Forelimb muscle (tissue), 1 donor: ENCODE data around the gene ADCY9. TPM values are rescaled to one million over a fixed set of nuclear protein-coding genes. Genes with fewer than 3 reads are reported as not detected.
"Not testable (repeated sequence)": the region's sequence is repeated elsewhere in the genome, so short reads cannot be mapped to it uniquely, and the experiment has no call there.

Experiments
- DNase-seq: peaks from one replicate; pipeline ENCODE4 v3.0.0-alpha.2; 2013; ENCODE audit warnings: low read depth
- polyA plus RNA-seq: library from polyadenylated mRNA; unstranded; fragments of 120-200 nt; gene quantifications from one replicate; pipeline ENCODE4 v1.2.1, GENCODE V29; 2013; ENCODE audit not compliant: insufficient read length

The ADCY9 gene
- polyA plus RNA-seq, 1 donor, result 14.3 TPM

DNA sequence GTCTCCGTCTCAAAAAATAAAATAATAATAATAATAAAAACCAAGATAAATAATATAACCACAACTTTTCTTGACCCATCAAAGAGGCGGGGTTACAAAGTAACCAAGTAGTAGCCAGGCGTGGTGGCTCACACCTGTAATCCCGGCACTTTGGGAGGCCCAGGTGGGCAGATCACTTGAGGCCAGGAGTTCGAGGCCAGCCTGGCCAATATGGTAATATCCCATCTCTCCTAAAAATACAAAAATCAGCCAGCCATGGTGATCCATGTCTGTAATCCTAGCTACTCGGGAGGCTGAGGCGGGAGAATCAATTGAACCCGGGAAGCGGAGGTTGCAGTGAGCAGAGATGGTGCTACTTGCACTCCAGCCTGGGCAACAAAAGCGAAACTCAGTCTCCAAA lies 45.3 kb downstream of the ADCY9 start:
- DNase-seq, result no peak

GRCh38 chr16:4067262-4068001 lies 48.8 kb downstream of the ADCY9 start:
- no peak for DNase-seq

DNA sequence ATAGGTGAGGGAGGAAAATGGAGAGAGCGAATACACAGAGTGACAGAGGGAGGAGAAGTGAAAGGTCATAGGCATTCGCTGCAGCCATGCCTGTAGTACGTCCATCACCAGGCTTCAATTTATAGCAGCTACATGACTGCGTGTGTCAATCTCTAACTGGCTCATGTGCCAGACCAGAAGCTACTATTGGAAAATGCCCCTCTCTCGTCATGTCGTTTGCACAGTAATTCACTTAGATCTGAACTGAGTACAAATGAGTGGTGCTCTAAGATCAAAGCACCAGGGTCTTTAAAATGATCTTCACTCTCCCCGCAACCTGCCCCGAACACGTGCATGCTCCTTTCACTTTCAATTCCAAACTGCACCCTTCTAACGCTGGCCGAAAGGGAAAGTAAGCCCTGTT lies 51.3 kb downstream of the ADCY9 start:
- DNase-seq, result no peak

GRCh38 chr16:4062212-4062802 lies 53.9 kb downstream of the ADCY9 start:
- no peak for DNase-seq

GRCh38 chr16:4060823-4061222 lies 55.4 kb downstream of the ADCY9 start:
- no peak for DNase-seq

- DNase-seq, result no peak
These were observed 56.2 kb downstream of the ADCY9 start for GRCh38 chr16:4060009-4060408.

- no peak for DNase-seq
These were observed 57.9 kb downstream of the ADCY9 start for GRCh38 chr16:4058386-4058785.

DNA sequence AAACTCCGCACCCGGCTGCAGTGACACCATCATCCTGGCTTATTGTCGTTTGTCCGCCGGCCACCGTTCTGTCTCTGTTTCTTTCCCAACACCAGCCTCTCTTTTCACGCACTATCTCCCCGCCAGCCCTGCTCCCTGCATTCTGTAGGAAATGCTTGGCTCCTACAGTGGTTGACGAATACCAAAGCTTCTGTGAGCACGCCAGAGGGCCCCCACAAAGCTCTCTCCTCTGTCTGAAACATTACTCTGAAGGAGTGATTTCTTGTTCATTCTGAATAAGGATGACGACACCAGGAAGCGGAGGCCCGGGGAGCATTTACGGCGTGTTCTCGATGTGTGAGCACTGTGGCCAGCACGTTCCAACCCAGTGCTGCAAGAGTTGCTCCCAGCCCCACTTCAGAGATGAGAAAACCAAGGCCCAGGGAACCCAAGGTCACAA lies 58.8 kb downstream of the ADCY9 start:
- DNase-seq, result no peak

GRCh38 chr16:4056161-4057105 lies 59.8 kb downstream of the ADCY9 start:
- no peak for DNase-seq

GRCh38 chr16:4055748-4056147 lies 60.5 kb downstream of the ADCY9 start:
- no peak for DNase-seq

DNA sequence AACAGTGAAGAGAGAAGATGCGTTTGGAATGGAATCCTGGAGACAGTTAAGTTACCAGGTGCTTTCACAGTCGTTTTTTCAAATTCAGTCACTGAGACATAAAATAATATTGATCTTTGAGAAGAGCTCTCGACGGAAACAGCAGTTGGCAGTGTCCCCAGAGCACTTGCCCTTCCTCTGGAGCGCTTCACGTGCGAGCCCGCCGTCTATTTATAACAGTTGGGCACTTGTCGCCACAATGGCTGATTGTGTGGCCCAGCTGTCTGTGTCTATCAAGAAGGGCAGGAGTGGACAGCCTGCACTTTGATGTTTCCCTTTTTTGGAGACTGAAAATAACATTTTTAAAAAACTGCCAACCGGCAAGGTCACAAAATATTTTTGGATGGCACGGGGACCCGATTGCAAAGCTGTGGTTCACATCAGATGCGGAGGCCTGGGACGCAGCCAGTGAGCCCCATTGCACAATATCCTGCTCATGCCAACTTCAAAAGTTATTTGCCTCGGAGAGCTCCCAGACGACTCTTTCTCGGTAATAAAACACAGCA lies 62.9 kb downstream of the ADCY9 start:
- peak; percentile 28 for DNase-seq

DNA sequence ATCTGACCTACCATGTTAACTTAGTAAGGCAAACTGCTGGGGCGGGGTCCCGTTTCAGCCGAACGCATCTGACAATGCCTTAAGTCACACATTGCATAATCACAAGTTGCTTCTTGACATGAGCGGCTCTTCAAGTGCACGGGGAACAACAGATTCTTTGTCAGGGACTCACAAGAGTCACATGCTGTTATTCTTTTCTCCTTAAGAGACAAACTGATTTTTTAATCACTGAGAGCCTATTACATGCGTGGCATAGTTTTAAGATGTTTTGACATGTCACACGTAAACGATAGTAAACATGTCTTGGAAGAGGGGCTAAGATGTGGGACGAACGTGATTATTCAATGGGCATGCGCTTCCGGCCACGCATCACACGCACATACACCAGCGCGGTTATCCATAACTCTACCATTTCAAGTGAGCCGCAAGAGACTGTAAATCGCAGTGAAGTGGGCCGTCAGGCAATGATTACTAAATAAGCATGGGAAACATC lies 63.4 kb downstream of the ADCY9 start:
- DNase-seq, result no peak

GRCh38 chr16:4052096-4052495 lies 64.1 kb downstream of the ADCY9 start:
- DNase-seq, result no peak

GRCh38 chr16:4051591-4051990 lies 64.7 kb downstream of the ADCY9 start:
- no peak for DNase-seq

GRCh38 chr16:4049031-4049430 lies 67.2 kb downstream of the ADCY9 start:
- DNase-seq, result no peak

- no peak for DNase-seq
These were observed 67.8 kb downstream of the ADCY9 start for GRCh38 chr16:4048481-4048880.

DNA sequence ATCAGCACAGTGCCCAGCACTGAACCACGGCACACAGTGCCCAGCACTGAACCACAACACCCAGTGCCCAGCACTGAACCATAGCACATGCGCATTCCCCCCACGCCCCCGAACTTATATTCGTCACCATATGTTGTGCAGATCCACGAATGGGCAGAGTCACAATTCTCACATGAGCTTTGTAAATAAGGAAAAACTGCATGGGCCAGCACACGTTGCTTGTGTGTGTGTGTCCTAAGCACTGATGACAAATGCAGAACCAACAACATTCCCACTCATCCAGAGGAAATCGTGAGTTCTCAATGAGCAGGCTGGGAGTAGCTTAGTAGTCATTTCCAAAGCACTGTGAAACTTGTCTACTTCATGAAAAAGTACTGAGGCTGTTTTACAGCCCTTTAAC lies 70.0 kb downstream of the ADCY9 start:
- no peak for DNase-seq

- not testable (repeated sequence) for DNase-seq
These were observed 70.7 kb downstream of the ADCY9 start for GRCh38 chr16:4045561-4045960.

DNA sequence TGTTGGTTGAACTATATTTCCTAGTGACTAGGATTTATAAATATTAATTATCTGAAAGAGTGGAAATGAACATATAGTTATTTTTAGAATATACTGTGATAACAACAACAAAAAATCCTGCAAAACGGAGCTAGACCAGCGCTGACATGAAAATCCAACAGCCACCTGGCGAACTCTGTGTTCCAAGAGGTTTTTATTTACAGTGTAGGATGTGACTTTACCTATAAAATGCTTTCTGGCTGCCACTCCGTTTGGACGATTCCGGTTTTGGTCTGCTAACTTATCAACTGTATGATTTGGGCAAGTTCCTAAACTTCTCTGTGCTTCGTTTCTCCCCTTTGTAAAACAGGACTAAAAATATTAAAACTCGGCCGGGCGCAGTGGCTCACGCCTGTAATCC lies 73.7 kb downstream of the ADCY9 start:
- no peak for DNase-seq

- DNase-seq, result no peak
These were observed 77.8 kb downstream of the ADCY9 start for GRCh38 chr16:4038448-4038847.

DNA sequence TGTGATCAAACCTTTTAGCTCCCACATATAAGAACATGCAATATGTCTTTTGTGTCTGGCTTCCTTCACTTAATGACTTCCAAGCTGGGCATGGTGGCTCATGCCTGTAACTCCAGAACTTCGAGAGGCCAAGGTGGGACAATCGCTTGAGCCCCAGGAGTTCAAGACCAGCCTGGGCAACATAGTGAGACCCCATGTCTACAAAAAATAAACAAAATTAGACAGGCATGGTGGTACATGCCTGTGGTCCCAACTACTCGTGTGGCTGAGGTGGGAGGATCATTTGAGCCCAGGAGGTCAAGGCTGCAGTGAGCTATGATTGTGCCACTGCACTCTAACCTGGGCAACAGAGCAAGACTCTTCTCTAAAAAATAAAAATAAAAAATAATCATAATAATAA lies 79.3 kb downstream of the ADCY9 start:
- not testable (repeated sequence) for DNase-seq

DNA sequence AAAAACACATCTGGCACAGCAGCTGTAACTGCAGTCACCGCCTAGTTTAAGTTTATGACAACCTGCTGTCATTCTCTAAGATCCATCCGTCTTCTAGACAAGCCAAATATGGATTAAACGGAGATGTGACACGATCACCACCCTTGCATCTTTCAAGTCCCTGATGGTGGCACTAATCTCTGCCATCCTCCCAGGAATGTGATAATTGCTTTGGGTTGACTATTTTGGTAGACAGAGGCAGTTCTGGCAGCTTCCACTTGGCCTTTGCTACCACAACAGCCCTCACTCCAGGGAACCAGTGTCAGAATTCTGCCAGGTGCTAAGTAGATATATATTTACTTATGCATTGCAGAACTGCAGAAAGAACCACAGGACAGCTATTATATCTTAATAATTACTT lies 81.3 kb downstream of the ADCY9 start:
- no peak for DNase-seq
